ENCODE measurements around the gene LDHAL6B.

LDHAL6B gene

DNA sequence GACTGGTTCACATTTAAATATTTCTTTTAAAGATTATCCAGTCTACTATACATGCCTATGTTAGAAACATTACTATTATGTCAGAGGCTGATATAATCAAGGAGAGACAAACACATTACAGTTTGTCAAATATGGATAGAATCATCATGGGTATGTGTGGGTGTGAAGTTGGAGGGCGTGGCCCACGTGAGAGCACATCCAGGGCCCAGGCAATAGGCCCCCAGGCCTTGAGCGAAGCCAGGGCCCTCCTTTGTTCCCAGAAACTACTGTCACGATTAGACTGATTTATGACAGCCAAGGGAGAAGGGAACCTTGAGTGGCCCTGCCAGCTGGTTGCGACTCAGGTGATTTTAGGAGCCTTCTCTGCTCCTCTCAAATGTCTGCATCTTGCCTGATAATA, 26.9 kb upstream of the LDHAL6B start:
- H3K27me3 ChIP-seq (ENCODE audit: insufficient read depth, low read depth, severe bottlenecking), result no peaks in the 10 kb centered on the region
- H3K27ac ChIP-seq, result no peak overlapping the region
- no peak for DNase-seq

DNA sequence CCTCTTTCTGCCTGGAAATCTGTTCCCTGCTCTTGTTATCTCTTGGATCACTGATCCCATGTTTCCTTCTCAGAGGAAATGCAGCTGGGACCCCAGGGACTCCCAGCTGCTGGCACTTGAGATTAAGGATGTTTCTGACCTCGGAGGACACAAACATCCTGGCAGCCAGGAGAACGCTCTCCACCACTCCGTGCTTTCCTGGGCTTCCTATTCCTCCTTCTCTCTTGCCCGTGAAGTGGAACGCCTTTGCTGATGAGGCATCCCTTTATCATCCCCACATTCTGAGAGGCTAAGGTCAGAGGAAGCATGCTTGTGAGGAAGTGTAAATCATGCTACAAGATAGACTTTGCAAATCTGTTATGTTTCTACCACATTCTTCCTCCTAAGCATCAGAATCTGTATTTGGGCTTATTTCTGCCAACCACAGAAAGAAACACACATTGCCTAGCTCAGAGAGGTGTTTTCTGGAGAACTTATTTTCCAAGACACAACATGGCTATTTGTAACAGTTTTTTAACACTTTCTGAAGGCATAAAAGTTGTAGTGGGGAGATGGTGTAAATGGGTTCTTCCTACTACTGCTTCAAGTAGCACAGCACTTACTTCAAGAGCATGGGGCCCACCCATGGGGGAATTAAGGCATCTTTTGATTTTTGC, 25.6 kb upstream of the LDHAL6B start:
- H3K27me3 ChIP-seq (ENCODE audit: insufficient read depth, low read depth, severe bottlenecking), result no peaks in the 10 kb centered on the region
- no peaks in the 10 kb centered on the region for H3K36me3 ChIP-seq
- no peak for DNase-seq
- TF ChIP-seq, protein P1, sequence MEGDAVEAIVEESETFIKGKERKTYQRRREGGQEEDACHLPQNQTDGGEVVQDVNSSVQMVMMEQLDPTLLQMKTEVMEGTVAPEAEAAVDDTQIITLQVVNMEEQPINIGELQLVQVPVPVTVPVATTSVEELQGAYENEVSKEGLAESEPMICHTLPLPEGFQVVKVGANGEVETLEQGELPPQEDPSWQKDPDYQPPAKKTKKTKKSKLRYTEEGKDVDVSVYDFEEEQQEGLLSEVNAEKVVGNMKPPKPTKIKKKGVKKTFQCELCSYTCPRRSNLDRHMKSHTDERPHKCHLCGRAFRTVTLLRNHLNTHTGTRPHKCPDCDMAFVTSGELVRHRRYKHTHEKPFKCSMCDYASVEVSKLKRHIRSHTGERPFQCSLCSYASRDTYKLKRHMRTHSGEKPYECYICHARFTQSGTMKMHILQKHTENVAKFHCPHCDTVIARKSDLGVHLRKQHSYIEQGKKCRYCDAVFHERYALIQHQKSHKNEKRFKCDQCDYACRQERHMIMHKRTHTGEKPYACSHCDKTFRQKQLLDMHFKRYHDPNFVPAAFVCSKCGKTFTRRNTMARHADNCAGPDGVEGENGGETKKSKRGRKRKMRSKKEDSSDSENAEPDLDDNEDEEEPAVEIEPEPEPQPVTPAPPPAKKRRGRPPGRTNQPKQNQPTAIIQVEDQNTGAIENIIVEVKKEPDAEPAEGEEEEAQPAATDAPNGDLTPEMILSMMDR (IDR thresholded peaks at IDR 0.05; ENCODE audit: low read depth, low read length), result no peak
- no peak overlapping the region for H3K4me3 ChIP-seq (ENCODE audit: low read depth, low read length)
- peaks cover 2% of the 10 kb centered on the region for H3K9me3 ChIP-seq (ENCODE audit: severe bottlenecking)
- no peak overlapping the region for H3K27ac ChIP-seq

More for the DNA sequence above, 26.9 kb upstream of the LDHAL6B start:
- TF ChIP-seq, protein P1 (IDR thresholded peaks at IDR 0.05; ENCODE audit: low read depth, low read length), result no peak
- Histone ChIP-seq H3K36me3 (no peaks in the 10 kb centered on the region), H3K4me3 (ENCODE audit: low read depth, low read length) (no peak overlapping the region), H3K9me3 (ENCODE audit: severe bottlenecking) (peaks cover 2% of the 10 kb centered on the region)

DNA sequence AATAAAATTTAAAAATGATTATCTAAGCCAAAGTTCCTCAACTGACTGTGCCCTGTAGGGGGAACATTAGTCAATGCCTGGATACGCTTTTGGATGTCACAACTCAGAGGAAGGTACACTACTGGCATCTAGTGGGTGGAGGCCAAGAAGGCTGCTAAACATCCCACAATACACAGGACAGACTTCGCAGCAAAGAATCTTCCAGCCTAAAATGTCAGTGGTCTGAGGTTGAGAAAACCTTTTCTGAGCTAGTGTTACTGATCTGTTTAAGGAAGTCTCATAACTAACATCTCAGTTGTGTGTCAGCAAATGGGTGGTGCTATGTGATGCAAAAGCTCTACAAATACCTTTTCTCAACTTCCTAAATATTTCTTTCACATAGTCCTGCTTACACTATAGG, 20.9 kb upstream of the LDHAL6B start:
- Histone ChIP-seq H3K27ac (no peak overlapping the region), H3K4me3 (ENCODE audit: low read depth, low read length) (no peak overlapping the region), H3K27me3 (ENCODE audit: insufficient read depth, low read depth, severe bottlenecking) (no peaks in the 10 kb centered on the region), H3K36me3 (no peaks in the 10 kb centered on the region), H3K9me3 (ENCODE audit: severe bottlenecking) (peaks cover 2% of the 10 kb centered on the region)
- TF ChIP-seq, protein P1 (IDR thresholded peaks at IDR 0.05; ENCODE audit: low read depth, low read length), result no peak
- no peak for DNase-seq

DNA sequence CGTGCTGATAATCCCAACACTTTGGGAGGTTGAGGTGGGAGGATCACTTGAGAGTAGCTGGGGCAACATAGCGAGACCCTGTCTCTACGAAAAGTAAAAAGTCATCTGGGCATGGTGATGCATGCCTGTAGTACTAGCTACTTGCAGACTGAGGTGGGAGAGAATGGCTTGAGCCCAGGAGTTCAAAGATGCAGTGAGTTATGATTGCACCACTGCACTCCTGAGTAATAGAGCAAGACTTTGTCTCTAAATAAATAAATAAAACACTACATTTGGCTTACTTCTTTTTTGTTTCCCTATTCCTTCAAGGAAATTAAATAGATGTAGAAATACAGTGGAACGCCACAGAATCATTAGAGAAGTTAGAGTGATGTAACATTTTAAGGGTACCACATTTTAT, 20.1 kb upstream of the LDHAL6B start:
- H3K36me3 ChIP-seq, result no peaks in the 10 kb centered on the region
- TF ChIP-seq, protein P1 (IDR thresholded peaks at IDR 0.05; ENCODE audit: low read depth, low read length), result no peak
- H3K4me3 ChIP-seq (ENCODE audit: low read depth, low read length), result no peak overlapping the region
- H3K27me3 ChIP-seq (ENCODE audit: insufficient read depth, low read depth, severe bottlenecking), result no peaks in the 10 kb centered on the region
- no peak for DNase-seq
- no peak overlapping the region for H3K27ac ChIP-seq
- H3K9me3 ChIP-seq (ENCODE audit: severe bottlenecking), result peaks cover 2% of the 10 kb centered on the region

DNA sequence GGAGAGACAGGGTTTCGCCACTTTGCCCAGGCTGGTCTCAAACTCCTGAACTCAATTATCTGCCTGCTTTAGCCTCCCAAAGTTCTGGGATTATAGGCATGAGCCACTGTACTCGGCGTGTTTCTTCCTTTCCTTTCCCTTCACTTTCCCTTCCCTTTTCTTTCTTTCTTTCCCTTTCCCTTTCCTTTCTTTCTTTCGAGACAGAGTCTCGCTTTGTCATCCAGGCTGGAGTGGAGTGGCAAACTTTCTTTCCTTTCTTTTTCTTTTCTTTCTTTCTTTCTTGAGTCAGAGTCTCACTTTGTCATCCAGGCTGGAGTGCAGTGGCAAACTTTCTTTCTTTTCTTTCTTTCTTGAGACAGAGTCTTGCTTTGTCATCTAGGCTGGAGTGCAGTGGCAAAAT, 17.4 kb upstream of the LDHAL6B start:
- H3K4me3 ChIP-seq (ENCODE audit: low read depth, low read length), result no peak overlapping the region
- H3K27ac ChIP-seq, result no peak overlapping the region
- H3K27me3 ChIP-seq (ENCODE audit: insufficient read depth, low read depth, severe bottlenecking), result no peaks in the 10 kb centered on the region
- TF ChIP-seq, protein P1 (IDR thresholded peaks at IDR 0.05; ENCODE audit: low read depth, low read length), result no peak
- H3K9me3 ChIP-seq (ENCODE audit: severe bottlenecking), result no peaks in the 10 kb centered on the region
- H3K36me3 ChIP-seq, result no peaks in the 10 kb centered on the region
- DNase-seq, result no peak

DNA sequence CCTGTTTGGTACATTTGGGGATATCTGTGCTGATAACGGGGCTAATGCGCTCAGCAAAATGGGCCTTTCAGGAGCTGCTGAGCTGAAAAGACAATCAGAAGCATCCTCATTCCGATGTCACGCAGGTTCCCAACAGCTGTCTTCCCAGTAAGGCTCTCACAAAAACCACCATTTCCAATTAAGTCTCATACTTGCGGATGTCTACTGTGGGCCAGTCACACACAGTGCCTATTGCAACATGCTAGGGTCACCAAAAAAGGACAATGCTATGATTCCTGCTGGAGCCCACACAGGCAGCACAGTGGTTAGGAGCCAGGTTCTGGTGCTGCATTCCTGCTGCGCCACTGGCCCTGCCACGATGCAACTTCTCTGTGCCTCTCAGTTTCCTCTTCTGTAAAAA, 16.4 kb upstream of the LDHAL6B start:
- no peaks in the 10 kb centered on the region for H3K36me3 ChIP-seq
- no peak for DNase-seq
- H3K27me3 ChIP-seq (ENCODE audit: insufficient read depth, low read depth, severe bottlenecking), result no peaks in the 10 kb centered on the region
- TF ChIP-seq, protein P1 (IDR thresholded peaks at IDR 0.05; ENCODE audit: low read depth, low read length), result no peak
- no peak overlapping the region for H3K27ac ChIP-seq
- no peak overlapping the region for H3K4me3 ChIP-seq (ENCODE audit: low read depth, low read length)
- H3K9me3 ChIP-seq (ENCODE audit: severe bottlenecking), result no peaks in the 10 kb centered on the region

Measured in WERI-Rb-1 (cell line).